Measurements from ENCODE around the gene KREMEN1.

KREMEN1 gene

DNA sequence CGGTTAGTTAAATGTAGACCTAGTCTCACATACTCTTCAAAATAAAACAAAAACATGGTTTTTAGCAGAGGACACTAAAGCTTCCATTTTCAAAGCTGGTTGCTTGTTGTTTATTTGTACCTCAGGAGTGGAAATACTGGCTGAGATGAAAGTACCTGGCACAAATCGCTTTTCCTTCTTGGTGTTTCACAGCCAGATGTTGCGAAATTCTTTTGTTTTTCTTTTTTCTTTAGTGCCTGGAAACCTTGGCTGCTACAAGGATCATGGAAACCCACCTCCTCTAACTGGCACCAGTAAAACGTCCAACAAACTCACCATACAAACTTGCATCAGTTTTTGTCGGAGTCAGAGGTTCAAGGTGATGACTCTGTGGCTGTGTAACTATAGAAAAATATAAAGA, 48.3 kb downstream of the KREMEN1 start:
- no peak for TF ChIP-seq CTCF (conservative IDR thresholded peaks at IDR 0.05)
- H3K27ac ChIP-seq, result no peak overlapping the region

- no peak for TF ChIP-seq CTCF (conservative IDR thresholded peaks at IDR 0.05)
- no peak overlapping the region for H3K27ac ChIP-seq
These were observed 49.2 kb downstream of the KREMEN1 start for GRCh38 chr22:29122041-29122440.

DNA sequence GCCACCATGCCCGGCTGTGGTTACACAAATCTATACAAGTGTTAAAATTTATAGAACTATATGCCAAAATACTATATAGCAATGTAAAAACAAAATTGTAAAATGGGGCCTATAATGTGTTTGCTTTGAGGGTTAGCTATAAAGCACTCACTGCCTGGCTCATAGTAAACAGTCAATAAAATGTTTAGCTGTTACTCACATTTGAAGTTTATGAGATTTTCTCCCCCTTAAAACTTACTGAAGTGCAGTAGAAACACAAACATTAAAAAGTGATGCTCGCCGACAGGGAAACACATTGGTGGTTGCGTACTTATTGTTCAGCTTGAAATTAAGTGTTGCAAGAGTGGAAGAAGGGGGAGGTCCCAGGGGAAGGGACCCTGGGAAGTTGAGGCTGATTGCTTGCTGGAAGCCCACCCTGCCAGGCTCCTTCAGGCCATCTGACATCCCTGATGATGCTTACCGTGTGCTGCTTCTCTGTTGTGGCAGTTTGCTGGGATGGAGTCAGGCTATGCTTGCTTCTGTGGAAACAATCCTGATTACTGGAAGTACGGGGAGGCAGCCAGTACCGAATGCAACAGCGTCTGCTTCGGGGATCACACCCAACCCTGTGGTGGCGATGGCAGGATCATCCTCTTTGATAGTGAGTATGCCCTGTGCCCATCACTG, 52.1 kb downstream of the KREMEN1 start:
- TF ChIP-seq CTCF (conservative IDR thresholded peaks at IDR 0.05), result no peak
- H3K27ac ChIP-seq, result no peak overlapping the region

DNA sequence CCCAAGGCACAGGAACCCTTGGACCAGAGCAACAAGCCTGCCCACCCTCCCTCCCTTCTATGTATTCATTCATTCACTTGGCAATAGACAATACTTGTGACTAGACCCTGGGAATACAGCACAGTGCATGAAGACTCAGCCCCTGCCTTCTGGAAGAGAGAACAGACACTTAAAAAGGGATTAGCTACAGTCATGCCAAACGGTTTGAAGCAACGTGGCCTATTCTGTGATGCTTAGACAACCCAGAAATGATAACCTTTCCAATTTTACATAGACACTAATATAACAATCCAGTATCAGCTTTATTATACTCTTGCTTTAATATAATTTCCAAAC, 52.6 kb downstream of the KREMEN1 start:
- TF ChIP-seq CTCF (conservative IDR thresholded peaks at IDR 0.05), result no peak
- no peak overlapping the region for H3K27ac ChIP-seq

GRCh38 chr22:29125844-29126243, 53.0 kb downstream of the KREMEN1 start:
- TF ChIP-seq CTCF (conservative IDR thresholded peaks at IDR 0.05), result no peak
- H3K27ac ChIP-seq, result peak overlapping the region; percentile 60

DNA sequence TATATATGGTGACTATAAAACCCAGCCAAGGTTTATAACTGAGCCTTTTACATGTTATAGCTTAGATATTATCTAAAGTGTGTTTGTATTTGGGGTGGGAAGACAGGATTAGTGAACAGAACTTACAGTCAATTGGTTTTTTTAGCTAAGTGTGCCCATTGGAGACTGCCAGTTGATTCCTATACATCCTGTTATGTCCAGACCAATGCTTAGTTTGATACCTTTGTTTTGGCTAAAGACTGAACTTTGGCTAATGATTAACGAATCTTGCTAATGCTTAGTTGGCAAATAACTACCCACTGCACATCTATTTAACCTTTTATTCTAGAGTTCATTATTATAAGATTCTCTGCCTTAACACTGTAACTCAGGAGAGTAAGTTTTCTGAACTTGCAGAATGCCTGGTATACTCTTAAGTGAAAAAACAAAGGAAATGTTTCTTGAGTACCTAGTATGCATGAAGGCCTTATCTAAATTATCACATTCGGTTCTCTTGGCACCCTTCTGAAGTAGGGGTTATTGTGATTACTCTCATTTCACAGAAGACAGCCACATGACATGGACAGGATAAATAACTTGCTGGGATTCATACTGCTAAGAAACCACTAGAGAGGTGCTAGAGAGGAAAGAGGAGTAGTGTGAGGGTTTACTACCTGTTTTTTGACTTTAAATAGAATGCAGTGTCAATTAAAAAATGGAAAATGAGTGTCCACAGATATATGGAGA, 54.0 kb downstream of the KREMEN1 start:
- no peak for TF ChIP-seq CTCF (conservative IDR thresholded peaks at IDR 0.05)
- H3K27ac ChIP-seq, result peak overlapping the region; percentile 60

- TF ChIP-seq CTCF (conservative IDR thresholded peaks at IDR 0.05), result no peak
These were observed 56.3 kb downstream of the KREMEN1 start for GRCh38 chr22:29128891-29129807.

More at GRCh38 chr22:29128891-29129807, 56.3 kb downstream of the KREMEN1 start:
- peak overlapping the region; percentile 70 for H3K27ac ChIP-seq

Data from VCaP (cell line).